Muscle layer of duodenum (tissue), 2 donors: ENCODE measurements around the gene CRX.
"Not testable (repeated sequence)": the region's sequence is repeated elsewhere in the genome, so short reads cannot be mapped to it uniquely, and the experiment has no call there.

Experiments
- H3K27ac ChIP-seq: one replicate; pipeline ENCODE4 v1.7.0; 2013; ENCODE audit warnings: mild to moderate bottlenecking, low read length
- H3K27me3 ChIP-seq: one replicate; pipeline ENCODE4 v1.7.0; 2013; ENCODE audit warnings: low read depth, mild to moderate bottlenecking, control low read depth, low read length
- H3K36me3 ChIP-seq, 2 donors: one replicate each; pipeline ENCODE4 v1.7.0; 2013; ENCODE audit warnings: low read length in 2 of 2, control low read depth in 1 of 2, mild to moderate bottlenecking in 1 of 2; ENCODE audit not compliant: insufficient read depth in 2 of 2, control insufficient read depth in 1 of 2
- H3K4me1 ChIP-seq, 2 donors: one replicate each; pipeline ENCODE4 v1.7.0; 2013; ENCODE audit warnings: low read length in 2 of 2, mild to moderate bottlenecking in 2 of 2, control low read depth in 1 of 2, moderate library complexity in 1 of 2; ENCODE audit not compliant: insufficient read depth in 2 of 2, control insufficient read depth in 1 of 2
- H3K4me3 ChIP-seq, 2 donors: one replicate each; pipeline ENCODE4 v1.7.0; 2013; ENCODE audit warnings: low read length in 2 of 2, low read depth in 1 of 2, mild to moderate bottlenecking in 1 of 2
- H3K9me3 ChIP-seq, 2 donors: one replicate each; pipeline ENCODE4 v1.7.0; 2013; ENCODE audit warnings: low read length in 2 of 2, control low read depth in 1 of 2, mild to moderate bottlenecking in 1 of 2; ENCODE audit not compliant: control insufficient read depth in 1 of 2
- donor health status: healthy.

CRX gene

GRCh38 chr19:47789811-47790210 lies 31.9 kb upstream of the CRX start:
- H3K4me3 ChIP-seq, H3K9me3 ChIP-seq, H3K27me3 ChIP-seq, H3K27ac ChIP-seq, H3K4me1 ChIP-seq: not testable (repeated sequence)
- H3K36me3 ChIP-seq, result peaks cover 12 to 16% of the 10 kb centered on the region in 2 donors

- Histone ChIP-seq H3K4me3 (no peak overlapping the region), H3K36me3 (peaks cover 11 to 13% of the 10 kb centered on the region in 2 donors), H3K9me3 (no peaks in the 10 kb centered on the region), H3K4me1 (peaks cover 0 to 4% of the 10 kb centered on the region in 2 donors), H3K27ac (no peak overlapping the region), H3K27me3 (no peaks in the 10 kb centered on the region)
These were observed 31.3 kb upstream of the CRX start for GRCh38 chr19:47790398-47790814.

- H3K27me3 ChIP-seq, result no peaks in the 10 kb centered on the region
- no peak overlapping the region for H3K27ac ChIP-seq
- H3K4me1 ChIP-seq, result peaks cover 0 to 4% of the 10 kb centered on the region in 2 donors
These were observed 29.1 kb upstream of the CRX start for GRCh38 chr19:47792616-47793015.

GRCh38 chr19:47794526-47794925 lies 27.2 kb upstream of the CRX start:
- no peaks in the 10 kb centered on the region for H3K36me3 ChIP-seq
- H3K9me3 ChIP-seq, result no peaks in the 10 kb centered on the region
- H3K27ac ChIP-seq, result no peak overlapping the region
- no peaks in the 10 kb centered on the region for H3K4me1 ChIP-seq
- H3K4me3 ChIP-seq, result no peak overlapping the region
- no peaks in the 10 kb centered on the region for H3K27me3 ChIP-seq

More at GRCh38 chr19:47792616-47793015, 29.1 kb upstream of the CRX start:
- Histone ChIP-seq H3K36me3 (no peaks in the 10 kb centered on the region), H3K4me3 (no peak overlapping the region), H3K9me3 (no peaks in the 10 kb centered on the region)

GRCh38 chr19:47796785-47797184 lies 25.0 kb upstream of the CRX start:
- H3K27ac ChIP-seq, result no peak overlapping the region
- no peaks in the 10 kb centered on the region for H3K36me3 ChIP-seq
- no peaks in the 10 kb centered on the region for H3K9me3 ChIP-seq
- no peaks in the 10 kb centered on the region for H3K27me3 ChIP-seq
- no peak overlapping the region for H3K4me3 ChIP-seq
- H3K4me1 ChIP-seq, result no peaks in the 10 kb centered on the region

- Histone ChIP-seq H3K27me3 (no peaks in the 10 kb centered on the region), H3K36me3 (no peaks in the 10 kb centered on the region), H3K4me1 (no peaks in the 10 kb centered on the region)
These were observed 23.5 kb upstream of the CRX start for GRCh38 chr19:47797996-47798903.

GRCh38 chr19:47798904-47799266 lies 22.9 kb upstream of the CRX start:
- Histone ChIP-seq H3K36me3 (no peaks in the 10 kb centered on the region), H3K4me1 (no peaks in the 10 kb centered on the region), H3K9me3 (no peaks in the 10 kb centered on the region), H3K4me3 (no peak overlapping the region), H3K27ac (no peak overlapping the region), H3K27me3 (no peaks in the 10 kb centered on the region)

More at GRCh38 chr19:47797996-47798903, 23.5 kb upstream of the CRX start:
- no peak overlapping the region for H3K4me3 ChIP-seq
- H3K9me3 ChIP-seq, result no peaks in the 10 kb centered on the region
- no peak overlapping the region for H3K27ac ChIP-seq

- no peaks in the 10 kb centered on the region for H3K27me3 ChIP-seq
- H3K9me3 ChIP-seq, result no peaks in the 10 kb centered on the region
- no peak overlapping the region for H3K27ac ChIP-seq
- no peaks in the 10 kb centered on the region for H3K36me3 ChIP-seq
- H3K4me3 ChIP-seq, result no peak overlapping the region
- H3K4me1 ChIP-seq, result no peaks in the 10 kb centered on the region
These were observed 20.5 kb upstream of the CRX start for GRCh38 chr19:47801270-47801669.

GRCh38 chr19:47802521-47803043 lies 19.2 kb upstream of the CRX start:
- Histone ChIP-seq H3K4me1 (no peaks in the 10 kb centered on the region), H3K36me3 (no peaks in the 10 kb centered on the region), H3K27me3 (no peaks in the 10 kb centered on the region), H3K4me3 (no peak overlapping the region), H3K9me3 (no peaks in the 10 kb centered on the region), H3K27ac (no peak overlapping the region)

GRCh38 chr19:47803148-47803547 lies 18.6 kb upstream of the CRX start:
- H3K4me1 ChIP-seq, H3K4me3 ChIP-seq, H3K27me3 ChIP-seq, H3K27ac ChIP-seq, H3K9me3 ChIP-seq, H3K36me3 ChIP-seq: not testable (repeated sequence)

- H3K4me1 ChIP-seq, H3K4me3 ChIP-seq, H3K9me3 ChIP-seq, H3K27me3 ChIP-seq, H3K27ac ChIP-seq, H3K36me3 ChIP-seq: not testable (repeated sequence)
These were observed 18.1 kb upstream of the CRX start for GRCh38 chr19:47803671-47804070.

GRCh38 chr19:47804451-47804850 lies 17.3 kb upstream of the CRX start, which contains the start of gene TPRX1:
TPRX1 (minus strand) TSS chr19:47804551; CDS start chr19:47804539, 12 bp downstream.
- H3K9me3 ChIP-seq, H3K4me1 ChIP-seq, H3K4me3 ChIP-seq, H3K36me3 ChIP-seq, H3K27ac ChIP-seq, H3K27me3 ChIP-seq: not testable (repeated sequence)
